NCI-H748 (cell line): ENCODE measurements around the gene PEX19.

Experiments
- DNase-seq: peaks from one replicate; lab custom pipeline; 2025; ENCODE audit not compliant: unreplicated experiment; lab: John Stamatoyannopoulos, UW

Gene PEX19

GRCh38 chr1:160282807-160283206 is 2.1 kb downstream of the PEX19 start:
- no peak for DNase-seq

DNA sequence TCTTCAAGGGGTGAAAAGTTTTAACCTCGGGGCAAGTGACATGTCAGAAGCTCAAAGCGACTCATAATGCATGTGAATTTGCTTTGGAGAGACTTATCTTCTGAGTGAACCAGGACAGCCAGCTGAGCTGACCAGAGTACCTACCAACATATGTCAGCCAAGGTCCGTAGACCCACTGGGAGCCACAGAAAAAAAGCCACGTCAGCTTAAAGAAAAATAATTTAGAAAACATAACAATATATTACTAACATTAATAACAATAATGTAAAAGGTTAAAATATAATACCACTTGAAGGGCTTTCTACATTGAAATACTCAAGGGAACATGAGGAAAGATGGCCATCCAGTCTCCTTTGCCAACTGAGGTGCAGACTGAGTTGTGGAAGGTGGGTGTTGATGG is 6.9 kb downstream of the PEX19 start:
- no peak for DNase-seq

DNA sequence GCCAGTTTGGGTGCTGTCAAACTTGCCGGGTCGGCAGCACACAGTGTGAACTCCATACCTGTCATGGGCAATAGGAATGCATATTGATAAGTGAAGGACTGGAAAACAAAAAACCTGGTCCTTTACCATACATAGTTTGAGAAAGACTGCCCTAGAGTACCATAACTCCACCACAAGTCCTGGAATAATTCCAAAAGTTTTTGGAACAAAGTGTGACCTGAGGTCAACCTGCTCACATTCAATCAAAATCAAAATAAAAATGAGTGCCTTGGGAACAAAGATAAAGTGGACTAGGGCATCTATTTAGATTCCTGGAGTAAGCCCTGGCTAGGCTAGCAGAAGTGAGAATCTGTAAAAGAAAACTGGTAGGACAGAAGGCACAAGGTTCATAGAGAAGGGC is 7.6 kb downstream of the PEX19 start:
- DNase-seq = no peak

DNA sequence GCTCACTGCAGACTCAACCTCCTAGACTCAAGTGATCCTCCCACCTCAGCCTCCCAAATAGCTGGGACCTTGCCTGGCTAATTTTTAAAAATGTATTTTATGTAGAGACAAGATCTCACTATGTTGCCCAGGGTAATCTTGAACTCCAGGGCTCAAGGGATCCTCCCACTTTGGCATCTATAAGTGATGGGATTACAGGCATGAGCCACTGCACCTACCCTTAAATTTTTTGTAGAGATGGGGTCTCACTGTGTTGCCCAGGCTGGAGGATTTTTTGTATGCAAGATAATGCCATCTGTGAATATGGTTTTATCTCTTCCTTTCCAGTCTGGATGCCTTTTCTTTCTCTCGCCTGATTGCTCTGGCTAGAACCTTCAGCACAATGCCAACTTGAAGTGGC is 13.9 kb downstream of the PEX19 start:
- no peak for DNase-seq

GRCh38 chr1:160267284-160267991 is 17.5 kb downstream of the PEX19 start:
- no peak for DNase-seq

DNA sequence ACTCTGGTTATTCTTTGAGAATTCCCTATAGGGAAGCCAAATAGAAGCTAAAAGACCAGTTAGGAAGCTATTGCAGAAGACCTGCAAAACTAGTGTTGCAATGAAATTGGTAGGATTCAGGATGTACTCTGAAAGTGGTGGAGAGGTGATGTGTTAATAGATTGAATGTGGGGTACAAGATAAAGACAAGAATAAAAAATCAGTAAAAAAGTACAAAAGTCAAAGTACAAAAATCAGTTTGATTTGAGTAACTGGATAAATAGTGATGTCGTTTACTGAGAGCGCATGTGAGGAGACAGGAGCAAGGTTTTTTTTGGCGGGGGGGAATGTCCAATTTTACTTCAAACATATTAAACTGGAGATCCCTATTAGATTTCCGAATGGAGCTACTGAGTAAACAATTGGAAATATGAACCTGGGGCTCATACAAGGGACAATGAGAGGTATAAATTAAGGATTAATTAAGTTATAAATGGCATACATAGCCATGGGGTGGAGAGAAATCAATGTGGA is 20.1 kb downstream of the PEX19 start:
- DNase-seq = no peak

DNA sequence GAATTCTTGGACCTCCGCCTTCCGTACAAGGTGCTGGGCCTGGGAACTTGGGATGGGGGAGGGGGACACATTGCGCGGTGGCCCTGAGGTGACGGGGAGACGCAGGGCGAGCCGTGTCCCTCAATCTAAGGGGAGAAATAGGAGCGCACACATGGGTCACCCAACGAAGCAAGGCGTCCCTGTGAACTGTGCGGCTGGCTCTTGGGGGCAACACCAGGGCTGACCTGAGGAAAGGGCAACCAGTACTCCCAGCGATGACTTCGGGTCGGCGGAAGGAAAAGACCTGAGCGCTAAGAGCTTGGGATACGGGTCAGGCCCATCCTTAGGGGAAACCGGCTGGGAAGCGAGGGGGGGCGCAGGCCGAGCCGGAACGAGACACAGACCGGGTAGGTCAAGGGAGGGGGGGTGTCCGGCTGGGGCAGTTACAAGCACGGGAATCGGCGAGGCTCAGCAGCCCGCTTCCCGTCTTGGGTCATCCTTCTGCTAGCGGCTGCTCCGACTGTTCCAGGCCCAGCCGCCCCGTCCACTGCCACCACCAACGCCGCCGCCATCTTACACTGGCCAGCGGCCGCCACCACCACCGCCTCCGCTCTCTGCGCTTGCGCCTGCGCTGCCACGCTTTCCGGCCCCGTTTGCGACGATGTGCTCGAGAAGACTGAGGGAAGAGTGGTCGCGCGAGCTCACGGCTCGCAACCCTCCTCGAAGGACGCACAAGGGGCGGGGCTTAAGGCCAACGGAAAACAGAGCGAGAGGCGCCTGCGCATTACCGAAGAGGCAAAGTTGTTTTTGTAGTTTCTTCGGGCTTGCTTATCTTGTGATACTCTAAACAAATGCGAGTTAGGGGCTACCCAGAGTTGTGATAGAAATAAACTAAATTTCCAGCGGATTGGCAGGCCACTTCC is 22.8 kb downstream of the PEX19 start, which contains the start of gene DCAF8:
Gene DCAF8 (minus strand): TSS at position 657 of the 902 bp plus-strand sequence. CDS start 18,541 bp downstream, outside the sequence.
- DNase-seq = peak; percentile 98

- peak; percentile 52 for DNase-seq
These were observed 23.4 kb downstream of the PEX19 start for GRCh38 chr1:160261556-160261892.

DNA sequence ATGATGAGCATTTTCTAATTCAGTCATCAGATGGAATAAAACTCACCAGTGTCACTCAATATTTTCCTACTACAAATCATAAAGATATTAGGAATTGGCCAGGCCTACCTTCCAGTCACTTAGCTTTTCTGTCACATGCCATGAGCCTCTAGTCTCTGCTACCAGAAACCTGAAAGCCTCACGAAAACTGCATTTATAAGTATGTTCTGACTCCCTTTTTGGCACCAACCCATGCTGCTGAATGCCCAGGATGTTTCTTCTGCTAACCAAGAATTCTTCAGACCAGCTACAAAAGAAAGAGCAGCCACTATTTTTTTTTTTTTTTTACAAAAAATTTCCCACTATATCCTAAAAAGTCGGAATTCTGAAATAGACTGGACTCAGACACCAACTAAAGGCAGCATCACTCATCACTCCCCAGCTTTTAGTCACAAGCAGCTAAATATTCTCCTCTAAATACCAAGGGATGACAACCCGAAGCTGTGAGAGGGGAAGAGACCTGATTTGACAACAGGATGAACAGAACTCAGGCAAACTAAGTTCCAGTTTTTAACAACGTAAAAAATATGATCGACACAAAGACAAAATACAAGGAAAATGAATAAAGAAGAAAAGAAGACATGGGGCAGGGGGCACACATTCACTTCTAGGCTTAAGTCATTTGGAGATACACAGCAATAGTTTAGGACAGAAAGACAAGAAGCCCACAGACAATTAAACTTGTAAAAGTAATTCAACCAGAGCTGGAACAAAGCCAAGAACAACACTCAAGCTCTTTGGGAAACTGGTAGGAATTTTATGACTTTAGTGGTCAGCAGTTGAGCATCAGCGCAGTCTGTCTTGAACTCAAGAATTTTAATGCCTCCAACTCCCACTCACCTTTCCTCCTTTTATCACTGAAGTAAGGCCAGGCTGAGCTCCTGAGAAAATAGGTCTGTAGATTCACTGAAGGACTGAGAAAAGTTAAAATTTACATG is 24.2 kb downstream of the PEX19 start:
- DNase-seq = peak; percentile 45

DNA sequence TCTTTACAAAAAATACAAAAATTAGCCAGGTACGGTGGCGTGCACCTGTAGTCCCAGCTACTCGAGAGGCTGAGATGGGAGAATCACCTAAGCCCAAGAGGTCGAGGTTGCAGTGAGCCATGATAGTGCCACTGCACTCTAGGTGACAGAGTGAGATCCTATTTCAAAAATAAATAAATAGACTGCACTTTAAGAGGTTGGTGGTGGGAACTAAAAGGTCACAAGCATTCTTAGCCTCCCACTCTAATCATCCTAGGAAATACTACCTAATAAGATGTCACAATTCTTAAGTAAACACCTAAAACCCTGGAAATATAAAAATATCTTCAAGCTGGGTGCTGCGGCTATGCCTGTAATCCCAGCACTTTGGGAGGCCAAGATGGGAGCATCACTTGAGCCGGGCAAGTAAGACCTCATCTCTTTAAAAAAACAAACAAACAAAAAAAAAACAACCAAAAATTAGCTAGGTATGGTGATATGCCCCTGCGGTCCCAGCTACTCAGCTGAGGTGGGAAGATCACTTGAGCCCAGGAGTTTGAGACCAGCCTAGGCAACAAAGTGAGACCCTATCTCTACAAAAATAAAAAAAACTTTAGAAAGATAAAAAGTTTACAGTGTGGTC is 26.6 kb downstream of the PEX19 start:
- DNase-seq = no peak

DNA sequence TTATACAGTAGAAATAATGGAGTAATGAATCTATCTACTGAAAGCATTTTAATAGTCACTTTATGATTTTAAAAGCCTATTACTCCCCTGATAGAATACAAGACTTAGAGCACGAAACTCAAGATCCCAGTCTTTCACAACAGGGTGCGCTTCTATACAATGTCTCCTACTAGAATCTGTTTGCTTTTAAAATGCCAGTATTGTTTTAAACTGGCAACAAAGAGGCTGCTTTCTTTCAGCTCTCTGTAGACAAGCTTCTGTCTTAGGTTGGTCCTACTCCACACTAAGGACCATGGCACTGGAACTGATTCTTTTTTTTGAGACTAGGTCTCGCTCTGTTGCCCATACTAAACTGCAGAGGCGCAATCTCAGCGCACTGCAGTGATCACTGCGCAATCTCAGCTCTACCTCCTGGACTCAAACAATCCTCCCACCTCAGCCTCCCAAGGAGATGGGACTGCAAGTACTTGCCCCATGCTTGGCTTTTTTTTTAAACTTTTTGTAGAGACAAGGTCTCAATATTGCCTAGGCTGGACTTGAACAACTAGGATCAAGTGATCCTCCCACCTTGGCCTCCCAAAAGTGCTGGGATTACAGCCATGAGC is 27.4 kb downstream of the PEX19 start:
- DNase-seq = no peak

DNA sequence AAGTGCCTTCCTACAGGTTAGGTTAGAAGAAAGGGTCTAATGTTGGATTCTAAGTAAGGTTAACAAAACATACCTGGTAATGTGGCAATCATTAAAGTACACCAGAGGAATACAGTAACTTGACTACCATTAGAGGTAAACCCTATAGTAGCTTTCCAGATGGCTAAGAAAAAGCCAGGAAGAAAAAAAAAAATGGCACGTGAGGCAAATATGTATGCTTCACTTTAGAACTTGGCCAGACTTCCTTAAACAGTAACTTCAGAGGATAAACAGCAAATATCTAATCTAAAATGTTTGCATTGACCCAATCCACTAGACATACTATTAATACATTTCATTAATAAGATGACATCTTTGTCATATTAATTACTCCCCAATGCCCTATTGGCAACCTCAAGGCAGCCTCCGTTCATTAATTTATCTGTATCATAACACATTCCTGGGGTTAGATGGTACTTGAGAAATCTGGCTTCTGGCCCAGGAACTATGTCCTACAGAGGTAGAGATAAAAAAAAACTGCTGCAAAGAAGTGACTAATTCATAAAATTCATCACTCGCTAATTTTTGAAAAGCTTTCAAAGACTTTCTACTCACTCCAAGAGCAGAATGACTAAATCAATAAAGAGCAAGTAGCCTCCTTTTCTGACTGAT is 28.4 kb downstream of the PEX19 start:
- no peak for DNase-seq

- DNase-seq = no peak
These were observed 29.1 kb downstream of the PEX19 start for GRCh38 chr1:160255781-160256300.

- DNase-seq = peak; percentile 79
These were observed 33.0 kb downstream of the PEX19 start for GRCh38 chr1:160251687-160252526.

- DNase-seq = no peak
These were observed 33.9 kb downstream of the PEX19 start for GRCh38 chr1:160251011-160251410.

DNA sequence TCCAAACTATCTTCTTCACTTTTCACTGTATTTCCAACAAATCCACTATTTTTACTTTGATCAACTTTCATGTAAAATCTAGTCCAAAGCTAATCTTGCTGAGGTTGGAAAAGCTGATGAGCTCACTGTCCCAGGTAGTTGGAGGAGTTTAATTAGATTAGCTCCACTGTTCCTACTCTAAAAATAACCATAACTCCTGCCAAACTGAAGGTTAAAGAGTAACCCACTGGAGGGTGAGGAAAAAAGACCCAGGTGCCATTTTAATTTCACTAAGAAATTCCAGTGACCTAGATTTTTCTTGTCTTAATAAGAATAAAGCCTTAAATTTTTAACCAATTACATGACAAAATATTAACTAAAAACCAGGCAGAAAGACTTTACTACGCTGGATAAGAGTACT is 37.9 kb downstream of the PEX19 start:
- DNase-seq = no peak

DNA sequence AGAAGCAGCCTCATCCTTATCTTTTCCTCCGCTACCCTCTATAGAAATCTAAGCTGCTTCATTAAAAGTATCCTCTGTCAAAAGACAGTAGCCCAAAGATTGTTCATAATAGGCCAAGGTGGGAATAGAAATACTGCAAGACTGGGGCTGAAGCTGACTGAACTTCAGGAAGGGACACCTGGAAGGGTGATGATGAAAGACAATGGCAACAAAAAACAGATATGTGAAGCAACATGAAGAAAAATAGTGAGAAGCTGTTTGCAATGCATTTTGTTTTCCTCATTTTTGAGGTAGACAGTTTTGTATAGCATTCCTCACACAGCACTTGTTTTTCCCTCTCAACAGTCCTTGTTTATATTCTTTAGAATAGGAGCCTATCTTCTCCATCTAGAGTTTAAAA is 39.5 kb downstream of the PEX19 start:
- DNase-seq = no peak

- DNase-seq = no peak
These were observed 40.7 kb downstream of the PEX19 start for GRCh38 chr1:160244209-160244608.
